GM21737 (cell line): Measurements from ENCODE around the gene USH2A.

ENCODE experiments used
- ATAC-seq: cut with Tn5 transposase; IDR thresholded peaks from one replicate; pipeline ENCODE4 v1.9.1; 2021; ENCODE audit warnings: mild to moderate bottlenecking, moderate library complexity; ENCODE audit not compliant: unreplicated experiment

Gene USH2A

GRCh38 chr1:216210081-216210480 is 213.2 kb downstream of the USH2A start:
- ATAC-seq, result no peak

DNA sequence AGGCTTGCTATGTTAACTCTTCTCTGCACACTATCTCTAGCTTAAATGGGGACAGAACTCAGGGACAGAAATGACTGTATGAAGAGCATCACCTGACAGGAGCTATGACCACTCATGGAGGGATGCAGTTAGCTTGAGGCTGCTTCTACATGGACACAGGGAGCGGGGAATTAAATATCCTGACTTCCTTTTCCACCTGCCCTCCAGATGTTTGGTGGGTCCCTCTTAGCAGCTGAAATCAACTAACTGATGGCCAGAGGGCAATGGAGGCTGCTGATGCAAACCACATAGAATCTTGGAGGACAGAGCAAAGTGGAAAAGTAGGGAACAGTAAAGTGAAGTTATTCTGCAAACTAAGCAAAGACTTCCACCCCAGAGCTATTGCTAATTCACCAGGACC is 214.1 kb downstream of the USH2A start:
- ATAC-seq, result no peak

- ATAC-seq, result no peak
Observed at GRCh38 chr1:216207154-216207553, 216.1 kb downstream of the USH2A start.

DNA sequence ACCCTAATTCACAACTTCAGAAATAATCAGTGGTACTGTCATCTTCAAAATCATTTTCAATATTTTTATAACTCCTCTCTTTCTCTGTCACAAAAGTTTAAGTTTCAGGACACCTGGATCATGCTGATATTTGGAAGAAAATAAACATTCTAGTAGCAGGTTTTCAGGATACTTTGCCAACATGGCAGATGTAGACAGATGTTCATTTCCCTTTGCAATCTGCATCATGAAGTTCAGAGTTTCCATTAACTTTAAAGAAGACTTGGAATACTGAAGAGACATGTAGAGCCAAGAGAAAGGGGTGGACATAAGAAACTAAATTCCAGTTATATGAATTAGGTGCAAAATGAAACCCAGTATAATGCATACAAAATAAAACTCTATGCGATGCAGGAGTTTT is 218.1 kb downstream of the USH2A start:
- no peak for ATAC-seq

DNA sequence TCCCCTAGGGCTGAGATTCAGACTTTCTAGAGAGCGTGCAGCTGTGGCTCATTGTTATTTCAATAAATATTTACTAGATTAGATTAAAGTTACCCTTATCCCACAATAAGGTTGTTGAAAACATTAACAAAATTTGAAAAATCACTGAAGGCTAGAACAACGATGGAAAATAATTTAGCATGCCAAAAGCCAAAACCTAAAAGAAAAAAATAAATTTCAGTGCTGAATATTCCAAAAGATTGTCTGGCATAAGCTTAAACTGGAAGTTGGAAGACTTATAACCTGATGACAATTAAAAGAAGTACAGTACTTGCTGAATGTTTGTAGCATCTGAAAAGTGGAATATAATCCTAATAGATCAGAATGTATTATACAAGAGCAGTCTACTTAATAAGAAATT is 221.3 kb downstream of the USH2A start:
- no peak for ATAC-seq

- no peak for ATAC-seq
Observed at GRCh38 chr1:216200941-216201340, 222.3 kb downstream of the USH2A start.

- ATAC-seq, result no peak
Observed at GRCh38 chr1:216194721-216195120, 228.5 kb downstream of the USH2A start.

DNA sequence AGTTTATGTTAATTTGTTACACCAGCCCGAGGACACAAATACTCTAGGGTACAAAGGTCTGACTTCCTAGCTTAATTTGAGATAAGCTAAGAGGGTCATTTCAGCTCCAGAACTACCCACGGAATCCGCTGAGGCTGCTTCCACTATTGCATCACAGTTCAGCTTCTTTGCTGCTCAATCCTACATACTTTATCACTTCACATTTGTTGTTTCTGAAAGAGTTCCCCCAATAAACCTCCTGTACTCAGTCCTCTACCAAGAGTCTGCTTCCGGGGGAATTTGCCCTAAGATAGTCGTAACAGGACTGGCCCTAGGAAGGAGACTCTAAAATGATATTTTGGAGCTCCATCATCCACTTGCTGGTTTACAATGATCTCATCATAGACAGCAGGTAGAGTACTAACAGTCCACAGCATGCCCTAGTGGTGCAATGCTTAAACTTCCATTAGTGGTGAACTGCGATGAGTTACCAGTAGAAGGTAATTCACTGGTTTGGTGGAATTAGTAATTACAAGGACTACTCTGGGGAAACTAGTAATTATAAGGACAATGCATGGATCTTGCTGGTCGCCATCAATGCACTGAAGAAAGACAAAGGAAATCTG is 229.3 kb downstream of the USH2A start:
- no peak for ATAC-seq

GRCh38 chr1:216190438-216190837 is 232.8 kb downstream of the USH2A start:
- no peak for ATAC-seq

GRCh38 chr1:216186816-216187215 is 236.4 kb downstream of the USH2A start:
- no peak for ATAC-seq

GRCh38 chr1:216186141-216186540 is 237.1 kb downstream of the USH2A start:
- ATAC-seq, result no peak

DNA sequence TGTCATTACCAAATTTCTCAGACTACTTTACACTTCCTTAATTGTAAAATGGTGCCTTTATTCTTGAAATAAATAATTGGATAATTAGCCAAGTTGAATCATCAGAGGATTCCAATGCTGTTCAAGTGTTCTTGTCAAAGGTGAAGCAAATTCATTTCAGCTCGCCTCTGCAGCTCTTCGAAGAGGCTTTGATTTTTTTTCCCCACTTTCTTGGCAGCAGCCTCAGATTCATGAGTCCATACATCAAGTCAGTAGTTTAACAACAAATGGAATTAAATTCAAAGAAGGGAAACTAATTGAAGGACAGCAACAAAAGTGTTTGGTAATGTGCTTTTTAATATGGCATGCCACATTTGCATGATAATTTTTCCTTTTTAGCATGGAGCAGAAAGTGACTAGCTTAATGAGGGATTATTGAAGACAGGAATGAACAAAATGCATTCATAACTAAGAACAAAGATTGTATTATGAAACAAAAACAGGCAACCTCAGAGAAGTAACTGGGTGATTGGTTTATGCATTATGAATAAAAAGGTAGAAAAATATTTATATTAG is 239.0 kb downstream of the USH2A start:
- no peak for ATAC-seq

DNA sequence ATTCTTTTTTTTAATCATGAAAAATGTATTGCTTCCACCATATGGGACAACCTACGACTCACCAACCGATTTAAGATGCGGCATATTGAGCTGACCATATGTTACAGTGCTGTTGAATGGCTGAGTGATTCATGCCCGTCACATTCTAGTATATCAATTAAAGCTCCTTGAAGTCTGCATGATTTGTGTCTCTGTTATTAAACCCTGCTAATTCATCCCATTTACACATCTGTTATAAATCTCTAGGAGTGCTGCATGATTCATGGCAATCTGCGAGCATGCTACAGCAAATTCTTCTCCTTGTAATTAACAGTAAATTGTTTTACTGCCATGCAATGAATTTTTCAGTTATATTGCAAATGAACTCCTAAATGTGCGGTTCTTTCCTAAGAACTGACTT is 239.8 kb downstream of the USH2A start:
- no peak for ATAC-seq

DNA sequence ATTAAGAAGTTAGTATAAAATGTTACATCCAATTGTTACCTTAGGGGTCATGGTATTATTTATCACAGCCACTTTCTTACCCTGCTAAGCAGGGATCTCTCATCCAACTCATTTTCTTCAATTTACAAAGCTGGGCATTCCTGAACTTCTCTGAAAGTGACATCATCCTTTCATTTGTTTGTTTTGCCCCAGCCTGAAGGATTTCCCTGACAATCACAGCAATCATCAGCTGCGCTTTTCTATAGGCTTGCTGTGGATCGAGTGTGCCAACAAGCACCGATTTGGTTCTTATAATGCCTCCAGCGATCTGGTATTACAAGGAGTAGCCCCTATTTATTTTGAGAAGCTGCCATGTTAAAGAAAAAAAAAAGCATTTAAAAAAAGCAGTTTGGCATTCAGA is 240.2 kb downstream of the USH2A start:
- ATAC-seq, result no peak

GRCh38 chr1:216181590-216181989 is 241.7 kb downstream of the USH2A start:
- ATAC-seq, result no peak

GRCh38 chr1:216178281-216178680 is 245.0 kb downstream of the USH2A start:
- no peak for ATAC-seq

DNA sequence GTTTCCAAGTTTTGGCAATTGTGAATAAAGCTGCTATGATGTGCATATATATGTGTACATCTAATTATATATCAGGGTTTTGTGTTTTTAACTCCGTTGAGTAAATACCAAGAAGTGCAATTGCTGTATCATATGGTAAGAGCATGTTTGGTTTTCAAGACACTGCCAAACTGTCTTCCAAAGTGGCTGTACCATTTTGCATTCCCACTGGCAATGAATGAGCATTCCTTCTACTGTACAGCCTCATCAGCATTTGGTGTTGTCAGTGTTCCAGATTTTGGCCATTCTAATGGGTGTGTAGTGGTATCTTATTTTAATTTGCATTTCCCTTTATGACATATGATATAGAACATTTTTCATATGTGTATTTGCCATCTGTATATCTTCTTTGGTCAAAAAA is 246.3 kb downstream of the USH2A start:
- no peak for ATAC-seq

DNA sequence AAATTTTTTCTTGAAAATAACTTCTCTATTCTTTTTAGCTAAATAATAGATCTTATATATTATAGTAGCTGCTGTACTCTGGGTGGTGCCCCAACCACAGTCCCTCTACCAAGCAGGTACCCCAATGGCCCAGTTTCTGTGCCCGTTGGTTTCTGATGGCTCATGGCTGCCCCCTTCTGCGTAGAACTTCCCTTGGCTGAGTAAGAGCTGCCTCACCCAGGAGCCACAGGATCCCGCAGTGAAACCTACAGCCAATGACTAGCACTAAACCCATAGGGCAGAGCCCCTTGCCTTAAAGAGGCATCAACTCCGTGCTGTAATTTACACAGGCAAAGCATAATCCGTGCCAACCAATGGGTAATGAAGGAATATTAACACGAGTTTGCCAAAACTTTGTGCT is 247.5 kb downstream of the USH2A start:
- no peak for ATAC-seq

- ATAC-seq, result no peak
Observed at GRCh38 chr1:216173376-216173995, 249.8 kb downstream of the USH2A start.

DNA sequence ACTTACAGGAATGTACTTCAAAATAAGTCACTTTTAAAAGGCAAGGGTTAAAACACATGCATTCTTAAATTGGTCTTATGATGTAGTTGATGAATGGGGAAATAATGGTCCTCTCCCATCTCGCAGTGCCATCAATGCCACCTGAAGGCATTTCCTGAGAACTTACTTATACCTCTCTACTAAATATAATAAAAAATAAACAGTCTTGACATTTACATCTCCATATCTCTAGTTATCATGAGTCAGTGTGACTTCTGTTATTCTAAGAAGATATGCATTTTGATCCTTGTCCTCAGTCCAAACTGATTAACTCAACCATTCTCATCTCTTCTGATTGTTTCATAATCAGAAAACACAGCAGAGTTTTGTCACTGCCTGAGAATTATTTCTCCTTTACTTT is 253.9 kb downstream of the USH2A start:
- no peak for ATAC-seq

- no peak for ATAC-seq
Observed at GRCh38 chr1:216168546-216168945, 254.7 kb downstream of the USH2A start.

DNA sequence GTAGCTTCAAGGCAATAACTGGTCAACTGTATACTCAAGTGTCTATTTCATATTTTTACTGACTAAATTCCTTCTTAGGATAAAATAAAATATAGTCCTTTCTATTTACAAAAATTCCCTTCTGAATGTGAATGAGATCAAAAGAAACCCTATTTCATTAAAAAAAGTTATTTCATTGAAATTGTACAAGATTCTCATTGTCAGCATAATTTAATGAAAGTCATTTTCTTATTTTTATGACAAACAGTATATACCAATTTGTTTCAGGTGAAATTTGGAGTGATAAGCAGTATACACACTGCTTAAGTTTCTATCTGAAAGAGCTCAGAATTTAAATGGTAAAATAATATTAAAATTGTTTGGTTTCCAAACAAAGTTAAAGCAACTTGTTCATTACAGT is 269.2 kb downstream of the USH2A start:
- no peak for ATAC-seq

DNA sequence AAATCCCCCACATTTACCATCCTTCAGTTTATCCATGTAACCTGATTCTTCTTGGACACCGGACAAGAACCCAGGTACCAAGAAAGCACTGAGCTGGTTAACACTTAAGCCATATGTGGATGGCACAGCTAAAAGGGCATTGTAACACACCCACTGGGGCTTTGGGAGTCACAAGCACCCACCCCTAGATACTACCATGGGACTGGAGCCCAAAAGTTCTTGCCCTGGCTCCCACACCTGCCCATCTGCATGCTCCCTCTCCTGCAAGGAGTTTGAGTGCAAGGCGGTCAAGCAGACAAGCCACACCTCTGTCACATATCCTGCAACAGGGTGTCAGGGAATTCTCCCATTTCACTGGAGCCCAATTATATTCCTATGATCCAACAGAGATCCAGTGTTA is 270.1 kb downstream of the USH2A start:
- ATAC-seq, result no peak
